Fibroblast of the aortic adventitia (primary cell): ENCODE data around the gene DDX17. TPM values are rescaled to one million over a fixed set of nuclear protein-coding genes. Genes with fewer than 3 reads are reported as not detected.

ENCODE experiments used
- DNase-seq: peaks from one replicate; pipeline ENCODE4 v3.0.0-alpha.2; 2010; ENCODE audit warnings: low read depth
- H3K4me3 ChIP-seq: 2 replicates; pipeline ENCODE4 v1.5.1; 2011; ENCODE audit warnings: low read depth, mild to moderate bottlenecking, control low read depth, low read length, moderate library complexity
- CTCF ChIP-seq: IDR thresholded peaks from 2 replicates; pipeline ENCODE4 v1.5.1; 2011; ENCODE audit warnings: mild to moderate bottlenecking, low read length, control low read depth, inconsistent platforms; ENCODE audit not compliant: insufficient read depth
- total RNA-seq: library from RNA; depleted of rRNA; stranded (reverse); fragments of >200 nt; gene quantifications from 2 replicates; pipeline ENCODE4 v1.2.3, GENCODE V29; 2012; ENCODE audit warnings: low replicate concordance

Gene DDX17
- total RNA-seq, 1 donor, result 322 TPM

DNA sequence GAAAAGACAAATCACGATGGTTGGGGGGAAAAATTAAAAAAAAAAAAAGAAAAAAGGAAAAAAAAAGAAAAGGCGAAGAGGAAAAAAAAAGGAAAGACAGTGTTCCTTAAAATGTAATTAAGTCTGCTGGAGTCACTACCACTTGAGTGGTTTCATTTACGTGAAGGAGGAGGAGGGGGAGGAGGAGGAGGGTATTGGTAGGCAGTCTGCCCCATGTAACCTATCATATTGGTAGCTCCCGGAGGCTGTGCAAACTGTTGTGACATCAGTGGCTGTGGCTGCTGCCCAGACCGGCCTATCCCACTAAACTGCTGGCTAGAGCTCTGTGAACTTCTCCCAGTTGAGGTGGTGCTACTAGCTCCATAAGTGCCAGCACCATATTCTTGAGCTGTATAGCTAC lies 20.3 kb downstream of the DDX17 start:
- no peak overlapping the region for H3K4me3 ChIP-seq
- no peak for TF ChIP-seq CTCF
- DNase-seq, result no peak

- no peak for TF ChIP-seq CTCF
- DNase-seq, result no peak
- H3K4me3 ChIP-seq, result no peak overlapping the region
Observed at GRCh38 chr22:38484244-38484643, 21.9 kb downstream of the DDX17 start.

DNA sequence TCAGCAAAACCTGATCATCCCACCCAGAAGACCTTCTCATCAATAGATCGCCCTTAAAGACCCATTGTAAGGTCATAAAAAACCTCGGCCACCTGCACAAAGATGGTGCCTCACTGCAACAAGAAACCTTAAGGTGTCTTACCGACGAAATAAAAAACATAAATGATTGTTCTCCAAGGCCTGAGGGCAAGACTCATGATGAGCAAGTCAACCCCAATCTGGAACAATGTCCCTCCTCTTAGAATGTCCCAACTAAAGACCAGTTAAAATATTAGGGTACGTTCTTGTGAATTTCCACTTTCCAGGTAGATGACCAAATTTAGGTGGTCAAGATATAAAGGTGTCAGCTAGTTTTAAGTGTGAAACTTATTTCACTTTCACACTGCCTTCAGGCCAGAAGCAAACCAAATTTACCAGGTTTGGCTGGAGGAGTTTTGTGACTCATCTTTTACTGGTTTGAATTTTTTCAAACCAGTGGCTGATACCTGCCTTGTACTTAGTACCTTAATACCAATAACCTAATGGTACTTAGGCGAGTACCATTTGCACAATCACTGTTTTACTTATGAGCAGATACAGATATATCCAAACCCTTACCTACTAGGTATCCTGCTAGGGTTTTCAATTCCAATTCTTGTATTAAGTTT lies 23.3 kb downstream of the DDX17 start:
- H3K4me3 ChIP-seq, result no peak overlapping the region
- TF ChIP-seq CTCF, result no peak
- no peak for DNase-seq

DNA sequence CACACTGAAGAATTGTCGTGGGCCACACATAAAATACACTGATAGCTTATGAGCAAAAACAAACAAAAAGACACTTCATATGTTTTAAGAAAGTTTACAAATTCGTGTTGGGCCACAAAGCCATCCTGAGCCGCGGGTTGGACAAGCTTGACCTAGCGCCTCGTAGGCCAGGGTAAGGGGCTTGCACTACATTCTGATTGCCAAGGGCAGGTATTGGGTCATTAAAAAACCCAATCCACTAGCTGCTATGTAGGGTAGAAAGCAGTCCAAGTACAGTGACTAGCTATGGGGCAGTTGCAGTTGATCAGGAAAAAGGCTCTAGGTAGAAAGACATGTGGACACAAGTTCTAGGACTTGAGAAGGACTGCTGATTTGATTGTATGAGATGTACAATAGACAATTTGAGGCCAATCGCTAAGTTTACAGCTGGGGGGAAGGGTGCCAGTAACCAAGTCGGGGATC lies 24.2 kb downstream of the DDX17 start:
- no peak for DNase-seq
- no peak overlapping the region for H3K4me3 ChIP-seq
- no peak for TF ChIP-seq CTCF

GRCh38 chr22:38481162-38481870 lies 24.8 kb downstream of the DDX17 start:
- DNase-seq, result no peak
- no peak for TF ChIP-seq CTCF

GRCh38 chr22:38479096-38479837 lies 26.8 kb downstream of the DDX17 start:
- no peak for TF ChIP-seq CTCF
- H3K4me3 ChIP-seq, result no peak overlapping the region
- DNase-seq, result no peak

More at GRCh38 chr22:38481162-38481870, 24.8 kb downstream of the DDX17 start:
- H3K4me3 ChIP-seq, result no peak overlapping the region
